Measurements from ENCODE around the gene FERMT3.

The FERMT3 gene

DNA sequence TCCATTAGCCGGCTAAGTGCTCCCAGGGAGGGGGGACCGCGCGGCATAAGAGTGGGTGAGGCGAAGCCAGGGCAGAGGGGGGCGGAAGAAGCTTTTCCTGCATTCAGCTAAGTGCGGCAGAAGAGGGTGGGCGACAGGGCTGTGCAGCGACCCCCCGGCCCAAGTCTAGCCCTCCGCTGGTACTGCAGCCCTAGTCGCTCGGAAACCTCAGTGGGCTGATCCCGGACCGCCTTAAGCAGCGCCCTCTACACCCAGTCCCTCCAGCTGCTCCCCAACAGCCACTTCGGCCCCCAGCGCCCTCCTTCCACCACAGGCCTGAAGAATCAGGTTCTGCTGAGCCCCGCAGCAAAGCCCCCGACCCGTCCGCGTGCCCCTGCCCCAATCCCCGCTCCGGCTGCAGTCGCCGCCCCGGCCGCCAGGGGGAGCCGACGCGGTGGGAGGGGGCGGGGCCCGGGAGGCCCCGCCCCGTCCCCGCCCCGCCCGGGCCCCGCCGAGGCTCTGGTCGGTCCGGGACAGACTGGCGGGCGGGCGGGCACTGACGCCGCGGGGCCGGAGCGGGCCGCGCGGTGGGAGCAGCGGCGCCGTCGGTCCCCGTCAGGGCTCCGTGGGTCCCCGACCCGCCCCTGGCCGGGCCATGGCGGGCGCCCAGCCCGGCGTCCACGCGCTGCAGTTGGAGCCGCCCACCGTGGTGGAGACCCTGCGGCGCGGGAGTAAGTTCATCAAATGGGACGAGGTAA is 44.7 kb downstream of the FERMT3 start, which contains the start of gene PLCB3:
PLCB3 (plus strand) TSS at position 515 of the 737 bp plus-strand sequence; CDS start at position 635, 120 bp downstream.
- peak; percentile 77 for DNase-seq

DNA sequence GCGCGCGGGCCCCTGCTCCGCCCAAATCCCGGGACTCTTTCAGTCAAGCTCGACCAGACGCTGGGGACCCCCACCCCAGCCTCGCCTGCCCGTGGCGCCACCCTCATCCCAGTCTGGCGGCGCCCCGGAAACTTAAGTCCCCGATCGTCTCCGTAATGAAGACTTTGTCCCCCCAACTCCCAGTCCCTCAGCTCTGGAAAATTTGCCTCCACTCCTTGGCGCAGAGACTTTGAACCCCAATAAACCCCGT is 45.2 kb downstream of the FERMT3 start:
- peak; percentile 50 for DNase-seq

DNA sequence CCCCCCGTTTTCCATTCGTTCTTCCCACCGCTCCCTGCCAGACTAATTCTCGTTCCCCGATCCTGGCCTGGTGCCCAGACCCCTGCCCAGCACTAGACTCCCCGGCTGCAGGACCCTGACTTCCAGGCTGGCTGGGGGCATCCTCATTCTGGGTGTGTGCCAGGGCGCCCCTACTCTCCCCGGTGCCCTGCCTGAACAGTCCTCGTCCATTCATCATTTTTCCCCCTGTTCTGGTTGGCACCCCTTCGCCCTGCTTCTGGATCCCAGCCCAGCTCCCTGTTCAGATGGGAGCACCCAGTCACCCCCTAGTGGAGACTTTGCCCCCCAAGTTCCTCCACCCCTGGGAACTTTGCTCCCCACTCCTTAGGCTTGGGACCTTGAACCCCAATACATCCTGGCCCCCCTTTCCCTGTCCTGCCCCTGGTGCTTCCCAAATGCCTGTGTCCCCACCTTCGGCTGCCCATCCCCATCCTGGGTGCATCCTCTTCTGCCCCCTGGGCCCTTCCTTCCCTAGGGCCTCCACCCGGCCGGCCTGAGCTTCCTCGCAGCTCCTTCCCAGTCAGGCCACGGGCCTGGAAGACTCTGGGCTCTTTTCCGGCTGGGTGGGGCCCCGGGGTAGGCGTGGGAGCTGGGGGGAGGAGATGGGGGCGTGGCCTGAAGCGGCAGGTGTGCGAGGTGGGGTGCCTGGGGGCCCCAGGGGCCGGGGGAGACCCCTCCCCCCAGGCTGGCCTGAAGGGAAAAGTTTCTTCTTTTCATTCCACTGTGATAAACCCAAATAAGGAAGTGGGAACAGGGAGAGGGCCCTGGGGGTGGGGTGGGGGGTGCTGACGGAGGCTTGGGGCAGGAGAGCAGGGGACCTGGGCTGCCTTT is 45.7 kb downstream of the FERMT3 start:
- no peak for DNase-seq

- DNase-seq, result no peak
Measured at GRCh38 chr11:64253043-64253442, 46.5 kb downstream of the FERMT3 start.

DNA sequence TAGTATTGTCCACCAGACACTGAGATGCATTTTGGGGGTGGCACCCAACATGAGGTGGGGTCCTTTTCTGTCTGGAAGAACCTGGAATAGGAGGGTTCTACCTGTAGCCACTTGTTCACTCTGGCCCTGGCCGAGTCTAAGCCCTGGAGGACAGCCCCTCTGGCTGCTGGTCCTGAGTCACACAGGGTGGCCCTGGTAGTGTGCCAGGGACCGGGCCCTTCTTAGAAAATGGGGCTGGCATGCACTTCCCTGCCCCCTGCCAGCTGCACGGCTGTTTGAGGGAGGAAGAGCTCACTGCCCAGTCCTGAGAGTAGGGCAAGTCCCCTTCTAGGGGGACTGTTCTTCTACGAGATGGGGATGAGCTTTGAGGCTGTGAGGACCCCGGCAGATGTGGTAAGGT is 47.0 kb downstream of the FERMT3 start:
- DNase-seq, result no peak

DNA sequence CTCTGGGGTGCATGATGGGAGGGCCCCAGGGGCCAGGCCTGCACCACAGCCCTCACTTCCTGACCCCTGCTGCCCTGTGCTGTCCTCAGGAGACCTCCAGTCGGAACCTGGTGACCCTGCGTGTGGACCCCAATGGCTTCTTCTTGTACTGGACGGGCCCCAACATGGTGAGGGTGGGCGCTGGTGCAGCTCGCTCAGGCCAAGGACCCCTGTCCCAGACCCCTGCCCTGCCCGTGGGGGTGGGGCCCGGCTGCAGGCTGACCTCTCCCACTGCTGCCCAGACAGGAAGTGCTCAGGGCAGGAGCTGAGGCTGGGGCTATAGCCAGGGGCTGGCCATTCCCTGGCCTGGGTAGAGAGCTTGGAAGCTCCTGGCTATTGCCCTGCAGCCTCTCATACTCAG is 47.8 kb downstream of the FERMT3 start:
- DNase-seq, result no peak

DNA sequence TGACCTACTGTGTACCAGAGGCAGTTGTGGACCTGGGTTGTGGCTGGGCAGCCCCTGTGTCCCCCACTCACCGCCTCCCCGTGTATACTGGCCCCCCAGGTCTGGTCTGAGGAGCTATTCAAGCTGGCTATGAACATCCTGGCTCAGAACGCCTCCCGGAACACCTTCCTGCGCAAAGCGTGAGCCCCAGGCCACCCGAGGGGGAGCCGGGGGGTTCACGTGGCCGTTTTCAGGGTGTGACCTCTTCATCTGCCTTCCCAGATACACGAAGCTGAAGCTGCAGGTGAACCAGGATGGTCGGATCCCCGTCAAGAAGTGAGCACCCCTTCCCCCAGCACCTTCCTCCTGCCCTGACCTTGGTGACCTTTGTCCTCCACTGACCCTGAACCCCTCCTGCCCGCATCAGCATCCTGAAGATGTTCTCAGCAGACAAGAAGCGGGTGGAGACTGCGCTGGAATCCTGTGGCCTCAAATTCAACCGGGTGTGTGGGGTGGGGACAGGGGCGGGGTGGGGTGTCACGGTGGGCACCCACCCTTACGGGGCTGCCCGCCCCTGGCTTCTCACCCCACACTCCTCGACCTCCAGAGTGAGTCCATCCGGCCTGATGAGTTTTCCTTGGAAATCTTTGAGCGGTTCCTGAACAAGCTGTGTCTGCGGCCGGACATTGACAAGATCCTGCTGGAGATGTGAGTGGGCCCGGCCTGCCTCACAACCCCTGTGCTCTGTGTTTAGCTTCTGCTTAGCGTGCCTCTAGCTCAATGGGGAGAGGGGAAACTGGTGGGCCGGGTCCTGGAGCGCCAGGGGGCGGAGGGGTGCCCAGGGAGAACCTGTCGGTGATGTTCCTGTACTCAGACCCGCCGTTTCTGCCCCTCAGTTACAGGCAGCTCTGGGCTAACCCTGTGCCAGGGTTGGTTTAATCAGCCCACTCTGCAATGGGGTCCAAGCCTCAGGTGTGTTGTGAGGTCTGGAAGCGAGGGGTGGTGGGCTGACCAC is 48.9 kb downstream of the FERMT3 start:
- DNase-seq, result no peak

DNA sequence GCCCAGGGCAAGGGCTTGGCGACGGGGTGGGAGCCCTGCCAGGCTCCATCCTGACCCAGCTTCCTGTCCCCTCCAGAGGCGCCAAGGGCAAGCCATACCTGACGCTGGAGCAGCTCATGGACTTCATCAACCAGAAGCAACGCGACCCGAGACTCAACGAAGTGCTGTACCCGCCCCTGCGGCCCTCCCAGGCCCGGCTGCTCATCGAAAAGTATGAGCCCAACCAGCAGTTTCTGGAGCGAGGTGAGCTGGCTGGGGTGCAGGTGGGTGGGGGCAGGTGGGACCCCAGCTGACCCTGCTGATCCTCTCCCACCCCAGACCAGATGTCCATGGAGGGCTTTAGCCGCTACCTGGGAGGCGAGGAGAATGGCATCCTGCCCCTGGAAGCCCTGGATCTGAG is 49.8 kb downstream of the FERMT3 start:
- no peak for DNase-seq

DNA sequence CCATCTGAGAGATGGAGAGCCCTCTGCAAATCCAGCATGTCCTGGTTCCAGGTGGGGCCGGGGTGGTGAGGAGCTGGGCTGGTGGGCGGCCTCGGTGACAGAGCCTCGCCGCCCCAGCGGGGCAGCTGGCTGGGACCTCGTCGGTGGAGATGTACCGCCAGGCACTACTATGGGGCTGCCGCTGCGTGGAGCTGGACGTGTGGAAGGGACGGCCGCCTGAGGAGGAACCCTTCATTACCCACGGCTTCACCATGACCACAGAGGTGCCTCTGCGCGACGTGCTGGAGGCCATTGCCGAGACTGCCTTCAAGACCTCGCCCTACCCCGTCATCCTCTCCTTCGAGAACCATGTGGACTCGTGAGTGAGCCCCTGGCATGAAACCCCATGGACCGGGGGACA is 51.8 kb downstream of the FERMT3 start:
- DNase-seq, result no peak

GRCh38 chr11:64258946-64259532 is 52.5 kb downstream of the FERMT3 start:
- no peak for DNase-seq

GRCh38 chr11:64259533-64260067 is 53.1 kb downstream of the FERMT3 start:
- DNase-seq, result no peak

DNA sequence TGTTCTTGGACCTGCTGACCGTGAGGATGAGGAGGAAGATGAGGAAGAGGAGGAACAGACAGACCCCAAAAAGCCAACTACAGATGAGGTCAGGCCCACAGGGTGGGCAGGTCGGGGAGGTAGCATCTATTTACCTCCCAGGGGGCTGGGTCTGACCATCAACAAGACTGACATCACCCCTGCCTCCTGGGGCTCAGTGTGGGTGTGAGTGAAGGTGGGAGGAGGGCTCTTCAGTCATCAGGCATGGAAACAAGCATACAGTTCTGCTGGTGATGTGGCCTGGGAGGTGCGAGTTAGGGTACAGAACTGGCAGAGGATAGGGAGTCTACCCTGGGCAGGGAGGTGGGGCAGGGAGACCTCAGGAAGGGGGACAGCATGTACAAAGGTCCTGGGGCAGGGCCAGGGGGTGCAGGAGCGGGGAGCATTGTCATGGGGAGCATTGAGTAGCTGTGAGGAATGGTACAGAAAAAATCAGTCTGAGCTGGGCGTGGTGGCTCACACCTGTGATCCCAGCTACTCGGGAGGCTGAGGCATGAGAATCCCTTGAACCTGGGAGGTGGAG is 53.7 kb downstream of the FERMT3 start:
- DNase-seq, result no peak

DNA sequence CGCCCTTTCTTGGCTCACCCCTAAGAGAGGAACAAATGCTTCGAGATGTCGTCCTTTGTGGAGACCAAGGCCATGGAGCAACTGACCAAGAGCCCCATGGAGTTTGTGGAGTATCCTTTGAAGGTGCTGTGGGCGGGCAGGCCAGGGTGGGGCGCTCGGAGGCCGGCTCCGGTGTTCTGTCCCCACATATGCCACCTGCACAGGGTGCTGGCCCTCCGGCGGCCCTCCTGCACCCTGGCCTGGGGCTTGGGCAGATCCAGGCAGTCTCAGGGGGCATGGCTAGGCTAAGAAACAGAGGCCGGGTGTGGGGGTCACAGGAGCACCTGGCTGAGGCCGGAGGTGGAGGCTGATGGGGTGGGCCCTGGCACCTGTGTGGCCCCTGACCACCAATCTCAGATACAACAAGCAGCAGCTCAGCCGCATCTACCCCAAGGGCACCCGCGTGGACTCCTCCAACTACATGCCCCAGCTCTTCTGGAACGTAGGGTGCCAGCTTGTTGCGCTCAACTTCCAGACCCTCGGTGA is 55.1 kb downstream of the FERMT3 start:
- DNase-seq, result no peak

- DNase-seq, result no peak
Measured at GRCh38 chr11:64262271-64263002, 55.9 kb downstream of the FERMT3 start.

DNA sequence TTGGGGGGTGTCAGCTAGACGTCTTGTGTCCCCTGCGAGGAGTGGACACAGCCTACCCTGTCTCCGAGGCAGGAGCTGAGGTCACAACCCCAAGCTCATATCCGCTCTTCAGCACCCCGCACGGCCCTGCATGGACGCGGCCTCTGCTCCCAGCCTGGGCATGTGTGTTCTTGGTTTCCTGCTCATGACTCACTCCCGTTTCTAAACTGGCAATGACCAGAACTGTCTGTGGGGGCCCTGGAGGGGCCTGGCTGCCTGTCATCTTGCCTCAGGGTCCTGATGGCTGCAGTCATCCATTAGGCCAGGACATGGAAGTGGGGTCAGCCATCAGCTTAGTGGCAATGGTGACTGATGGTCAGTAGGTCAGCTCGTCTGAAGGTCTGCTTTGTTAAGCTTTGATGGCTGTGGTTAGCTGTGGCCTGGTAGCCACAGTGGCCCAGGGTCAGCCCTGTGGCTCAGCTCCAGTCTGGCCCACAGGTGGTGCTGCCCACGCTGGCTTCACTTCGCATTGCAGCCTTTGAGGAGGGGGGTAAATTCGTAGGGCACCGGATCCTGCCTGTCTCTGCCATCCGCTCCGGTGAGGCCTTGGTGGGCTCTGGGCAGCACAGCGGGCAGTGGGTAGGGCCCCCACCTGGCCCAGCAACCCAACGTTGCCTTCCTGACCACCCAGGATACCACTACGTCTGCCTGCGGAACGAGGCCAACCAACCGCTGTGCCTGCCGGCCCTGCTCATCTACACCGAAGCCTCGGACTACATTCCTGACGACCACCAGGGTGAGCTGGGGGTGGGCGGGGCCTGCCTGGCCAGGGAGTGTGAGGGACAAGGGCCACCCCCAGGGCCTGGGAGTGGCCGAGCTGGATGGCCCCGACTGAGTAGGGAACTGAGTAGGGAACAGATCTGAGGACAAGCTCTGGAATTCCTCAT is 56.8 kb downstream of the FERMT3 start:
- DNase-seq, result peak; percentile 83

GRCh38 chr11:64263947-64264317 is 57.4 kb downstream of the FERMT3 start:
- DNase-seq, result no peak

- peak; percentile 52 for DNase-seq
Measured at GRCh38 chr11:64264371-64264852, 57.9 kb downstream of the FERMT3 start.

DNA sequence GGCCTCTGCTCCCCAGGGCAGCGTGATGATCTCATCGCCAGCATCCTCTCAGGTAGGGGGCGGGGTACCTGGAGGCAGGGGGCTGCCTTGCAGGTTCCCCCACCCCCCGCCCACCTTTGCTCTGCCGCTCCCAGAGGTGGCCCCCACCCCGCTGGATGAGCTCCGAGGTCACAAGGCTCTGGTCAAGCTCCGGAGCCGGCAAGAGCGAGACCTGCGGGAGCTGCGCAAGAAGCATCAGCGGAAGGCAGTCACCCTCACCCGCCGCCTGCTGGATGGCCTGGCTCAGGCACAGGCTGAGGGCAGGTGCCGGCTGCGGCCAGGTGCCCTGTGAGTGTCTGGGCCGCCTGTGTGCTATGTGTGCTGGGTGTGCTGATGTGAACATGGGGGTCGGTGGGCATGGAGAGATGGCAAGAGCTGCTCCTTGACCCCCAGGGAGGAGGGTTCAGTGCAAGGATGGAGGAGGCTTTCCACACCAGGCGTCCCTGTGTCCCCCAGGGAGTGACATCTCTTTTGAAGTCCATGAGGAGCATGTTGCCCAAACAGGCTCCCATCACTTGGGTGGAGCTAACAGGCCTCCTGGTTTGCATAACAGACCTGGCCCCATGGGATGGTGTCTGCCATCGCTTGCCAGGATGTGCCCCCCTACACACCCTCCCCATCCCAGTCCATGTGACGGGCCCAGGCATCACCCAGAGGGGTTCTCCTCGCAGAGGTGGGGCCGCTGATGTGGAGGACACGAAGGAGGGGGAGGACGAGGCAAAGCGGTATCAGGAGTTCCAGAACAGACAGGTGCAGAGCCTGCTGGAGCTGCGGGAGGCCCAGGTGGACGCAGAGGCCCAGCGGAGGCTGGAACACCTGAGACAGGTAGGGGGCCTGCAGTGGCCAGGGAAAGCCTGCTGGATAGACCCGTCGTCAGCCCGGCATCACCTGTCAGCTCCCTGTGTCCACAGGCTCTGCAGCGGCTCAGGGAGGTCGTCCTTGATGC is 58.9 kb downstream of the FERMT3 start:
- no peak for DNase-seq

DNA sequence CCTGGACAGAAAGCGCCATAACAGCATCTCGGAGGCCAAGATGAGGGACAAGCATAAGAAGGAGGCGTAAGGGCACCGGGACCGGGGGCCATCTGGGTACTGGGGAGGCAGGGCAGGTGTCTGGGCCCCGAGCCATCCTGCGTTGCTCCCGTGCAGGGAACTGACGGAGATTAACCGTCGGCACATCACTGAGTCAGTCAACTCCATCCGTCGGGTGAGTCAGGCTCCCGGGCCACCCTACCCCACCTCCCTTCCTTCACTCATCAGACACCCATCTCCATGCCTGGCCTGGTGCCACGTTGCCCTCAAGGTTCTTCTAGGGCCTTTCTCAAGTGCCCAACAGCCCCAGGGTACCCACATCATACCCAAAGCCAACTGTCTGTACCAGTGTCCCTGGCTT is 59.8 kb downstream of the FERMT3 start:
- no peak for DNase-seq

Measured in retina (tissue), 1 donor.